Measurements from ENCODE around the gene MBOAT1.

The MBOAT1 gene

DNA sequence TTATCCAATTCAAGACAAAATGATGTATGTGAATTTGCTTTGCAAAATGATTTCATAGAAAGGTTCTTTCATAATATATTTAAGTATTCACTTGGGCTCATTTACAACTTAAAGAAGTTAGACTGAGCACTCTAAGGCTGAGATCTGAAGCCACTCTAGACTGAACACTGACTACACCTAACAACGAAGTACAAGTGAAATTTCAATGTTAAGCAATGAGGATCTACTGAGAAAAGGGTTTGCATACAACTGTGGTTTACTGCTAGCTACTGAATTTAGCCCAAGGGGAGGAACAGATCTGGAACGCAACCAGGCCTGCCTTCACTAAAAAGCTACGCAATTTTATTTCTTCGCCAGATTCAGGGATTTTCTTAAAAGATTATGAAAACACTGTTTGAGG, 106.4 kb downstream of the MBOAT1 start:
- no peak overlapping the region for H3K14ac ChIP-seq (ENCODE audit: low read length in 2 of 2)
- H3K4me1 ChIP-seq (ENCODE audit: control insufficient read depth, insufficient read depth, low read depth, low read length), result no peaks in the 10 kb centered on the region
- H4K8ac ChIP-seq (ENCODE audit: low read length), result no peak overlapping the region
- H3K23ac ChIP-seq (ENCODE audit: low read length in 2 of 2), result no peak overlapping the region
- H2BK12ac ChIP-seq (ENCODE audit: low read length in 2 of 2), result no peak overlapping the region
- H2BK5ac ChIP-seq (ENCODE audit: low read depth, low read length, poor library complexity, severe bottlenecking), result no peak overlapping the region
- H3K9ac ChIP-seq (ENCODE audit: low read length), result no peak overlapping the region
- no peak for DNase-seq
- no peaks in the 10 kb centered on the region for H3K9me3 ChIP-seq (ENCODE audit: control insufficient read depth, low read length)
- no peaks in the 10 kb centered on the region for H3K79me1 ChIP-seq (replicated peaks; ENCODE audit: low read length, poor library complexity, severe bottlenecking)
- H2AFZ ChIP-seq (ENCODE audit: low read depth, low read length), result no peak overlapping the region
- H3K18ac ChIP-seq (ENCODE audit: low read depth in 1 of 2, low read length in 2 of 2), result no peak overlapping the region
- H3K4me2 ChIP-seq (ENCODE audit: low read length, poor library complexity, severe bottlenecking), result no peak overlapping the region
- no peak overlapping the region for H2AK5ac ChIP-seq (ENCODE audit: low read length, severe bottlenecking)
- H4K91ac ChIP-seq (ENCODE audit: low read length), result no peak overlapping the region
- no peaks in the 10 kb centered on the region for H3K27me3 ChIP-seq (ENCODE audit: control insufficient read depth in 1 of 2, insufficient read depth in 1 of 2, low read length in 2 of 2)
- WGBS, result 100% methylated on average over 3 of the region's 4 CpGs
- H3K27ac ChIP-seq (ENCODE audit: low read length, poor library complexity, severe bottlenecking), result no peak overlapping the region
- H2BK120ac ChIP-seq (ENCODE audit: low read depth, low read length), result no peak overlapping the region
- H3K4ac ChIP-seq (ENCODE audit: low read depth in 1 of 2, low read length in 2 of 2), result no peak overlapping the region
- H3K36me3 ChIP-seq (ENCODE audit: control insufficient read depth in 1 of 2, insufficient read depth in 2 of 2, low read depth in 1 of 2, low read length in 2 of 2), result no peaks in the 10 kb centered on the region
- no peak overlapping the region for H3K4me3 ChIP-seq (ENCODE audit: insufficient read depth in 1 of 2, low read depth in 1 of 2, low read length in 2 of 2)
- no peak overlapping the region for H2BK15ac ChIP-seq (ENCODE audit: low read depth, poor library complexity, severe bottlenecking)

DNA sequence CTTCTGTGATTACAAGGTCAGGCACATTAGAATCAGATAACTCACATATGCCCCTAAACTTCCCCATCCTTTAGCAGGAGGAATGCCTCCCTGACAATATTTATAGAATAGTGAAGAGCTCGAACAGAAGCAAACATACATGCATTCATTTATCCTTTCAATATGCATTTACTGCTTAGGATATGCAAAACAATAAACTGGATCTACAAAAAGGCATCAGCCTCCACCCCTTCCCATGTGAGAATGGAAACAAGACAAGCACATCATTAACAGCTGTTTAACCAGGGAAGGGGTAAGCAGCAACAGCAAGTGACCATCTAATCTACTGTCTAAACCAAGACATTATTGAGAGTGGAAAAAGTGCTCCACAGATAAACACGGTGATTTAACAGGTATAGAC, 107.6 kb downstream of the MBOAT1 start:
- no peak for DNase-seq

DNA sequence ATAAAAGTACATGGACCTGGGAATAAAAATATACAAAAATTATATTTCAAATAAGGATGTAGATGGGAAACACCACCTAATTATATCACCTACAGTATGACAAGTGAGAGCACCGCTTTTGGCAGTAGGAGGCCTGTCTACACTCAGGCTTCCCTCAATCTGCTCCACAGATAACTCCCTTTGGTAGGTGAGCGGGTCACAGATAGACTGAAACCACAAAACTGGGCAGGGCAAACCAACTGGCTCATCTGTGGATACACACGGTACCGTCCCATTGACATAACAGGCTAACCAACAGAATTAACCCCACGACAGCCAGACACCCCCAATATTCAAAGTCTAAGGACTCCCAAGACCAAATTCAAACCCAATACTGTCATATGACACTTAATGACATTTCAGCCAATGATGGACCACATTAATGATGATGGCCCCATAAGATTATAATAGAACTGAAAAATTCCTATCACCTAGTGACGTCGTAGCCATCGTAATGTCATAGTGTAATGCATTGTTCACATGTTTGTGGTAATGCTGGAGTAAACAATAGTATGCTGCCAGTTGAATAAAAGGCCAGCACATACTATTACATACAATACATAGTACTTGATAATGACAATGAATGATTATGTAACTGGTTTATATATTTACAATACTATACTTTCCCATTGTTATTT, 109.7 kb downstream of the MBOAT1 start:
- no peak overlapping the region for H2BK15ac ChIP-seq (ENCODE audit: low read depth, poor library complexity, severe bottlenecking)
- H3K27me3 ChIP-seq (ENCODE audit: control insufficient read depth in 1 of 2, insufficient read depth in 1 of 2, low read length in 2 of 2), result no peaks in the 10 kb centered on the region
- no peak overlapping the region for H2BK5ac ChIP-seq (ENCODE audit: low read depth, low read length, poor library complexity, severe bottlenecking)
- no peak overlapping the region for H3K4me2 ChIP-seq (ENCODE audit: low read length, poor library complexity, severe bottlenecking)
- H3K4ac ChIP-seq (ENCODE audit: low read depth in 1 of 2, low read length in 2 of 2), result no peak overlapping the region
- no peak overlapping the region for H2AK5ac ChIP-seq (ENCODE audit: low read length, severe bottlenecking)
- H2BK12ac ChIP-seq (ENCODE audit: low read length in 2 of 2), result no peak overlapping the region
- no peak overlapping the region for H2AFZ ChIP-seq (ENCODE audit: low read depth, low read length)
- WGBS, result 98% methylated on average over 5 of the region's 8 CpGs
- DNase-seq, result no peak
- no peak overlapping the region for H3K23ac ChIP-seq (ENCODE audit: low read length in 2 of 2)
- no peaks in the 10 kb centered on the region for H3K9me3 ChIP-seq (ENCODE audit: control insufficient read depth, low read length)
- no peak overlapping the region for H3K18ac ChIP-seq (ENCODE audit: low read depth in 1 of 2, low read length in 2 of 2)
- H3K4me3 ChIP-seq (ENCODE audit: insufficient read depth in 1 of 2, low read depth in 1 of 2, low read length in 2 of 2), result no peak overlapping the region
- H3K27ac ChIP-seq (ENCODE audit: low read length, poor library complexity, severe bottlenecking), result no peak overlapping the region
- H3K36me3 ChIP-seq (ENCODE audit: control insufficient read depth in 1 of 2, insufficient read depth in 2 of 2, low read depth in 1 of 2, low read length in 2 of 2), result no peaks in the 10 kb centered on the region
- no peak overlapping the region for H3K14ac ChIP-seq (ENCODE audit: low read length in 2 of 2)
- H4K91ac ChIP-seq (ENCODE audit: low read length), result no peak overlapping the region
- H4K8ac ChIP-seq (ENCODE audit: low read length), result no peak overlapping the region
- H2BK120ac ChIP-seq (ENCODE audit: low read depth, low read length), result no peak overlapping the region
- no peak overlapping the region for H3K9ac ChIP-seq (ENCODE audit: low read length)
- no peaks in the 10 kb centered on the region for H3K79me1 ChIP-seq (replicated peaks; ENCODE audit: low read length, poor library complexity, severe bottlenecking)
- H3K4me1 ChIP-seq (ENCODE audit: control insufficient read depth, insufficient read depth, low read depth, low read length), result no peaks in the 10 kb centered on the region

More for the DNA sequence above, 107.6 kb downstream of the MBOAT1 start:
- H3K9ac ChIP-seq (ENCODE audit: low read length), result no peak overlapping the region
- WGBS, result 85% methylated on average over 2 of the region's 2 CpGs
- H2BK5ac ChIP-seq (ENCODE audit: low read depth, low read length, poor library complexity, severe bottlenecking), result no peak overlapping the region
- no peak overlapping the region for H2BK15ac ChIP-seq (ENCODE audit: low read depth, poor library complexity, severe bottlenecking)
- no peak overlapping the region for H2AFZ ChIP-seq (ENCODE audit: low read depth, low read length)
- H2AK5ac ChIP-seq (ENCODE audit: low read length, severe bottlenecking), result no peak overlapping the region
- no peak overlapping the region for H3K14ac ChIP-seq (ENCODE audit: low read length in 2 of 2)
- H4K8ac ChIP-seq (ENCODE audit: low read length), result no peak overlapping the region
- no peak overlapping the region for H3K27ac ChIP-seq (ENCODE audit: low read length, poor library complexity, severe bottlenecking)
- no peaks in the 10 kb centered on the region for H3K36me3 ChIP-seq (ENCODE audit: control insufficient read depth in 1 of 2, insufficient read depth in 2 of 2, low read depth in 1 of 2, low read length in 2 of 2)
- no peaks in the 10 kb centered on the region for H3K4me1 ChIP-seq (ENCODE audit: control insufficient read depth, insufficient read depth, low read depth, low read length)
- no peaks in the 10 kb centered on the region for H3K9me3 ChIP-seq (ENCODE audit: control insufficient read depth, low read length)
- no peak overlapping the region for H3K18ac ChIP-seq (ENCODE audit: low read depth in 1 of 2, low read length in 2 of 2)
- H3K79me1 ChIP-seq (replicated peaks; ENCODE audit: low read length, poor library complexity, severe bottlenecking), result no peaks in the 10 kb centered on the region
- H3K23ac ChIP-seq (ENCODE audit: low read length in 2 of 2), result no peak overlapping the region
- no peak overlapping the region for H3K4ac ChIP-seq (ENCODE audit: low read depth in 1 of 2, low read length in 2 of 2)
- no peak overlapping the region for H3K4me3 ChIP-seq (ENCODE audit: insufficient read depth in 1 of 2, low read depth in 1 of 2, low read length in 2 of 2)
- H2BK120ac ChIP-seq (ENCODE audit: low read depth, low read length), result no peak overlapping the region
- no peak overlapping the region for H3K4me2 ChIP-seq (ENCODE audit: low read length, poor library complexity, severe bottlenecking)
- H3K27me3 ChIP-seq (ENCODE audit: control insufficient read depth in 1 of 2, insufficient read depth in 1 of 2, low read length in 2 of 2), result no peaks in the 10 kb centered on the region
- H4K91ac ChIP-seq (ENCODE audit: low read length), result no peak overlapping the region
- H2BK12ac ChIP-seq (ENCODE audit: low read length in 2 of 2), result no peak overlapping the region

DNA sequence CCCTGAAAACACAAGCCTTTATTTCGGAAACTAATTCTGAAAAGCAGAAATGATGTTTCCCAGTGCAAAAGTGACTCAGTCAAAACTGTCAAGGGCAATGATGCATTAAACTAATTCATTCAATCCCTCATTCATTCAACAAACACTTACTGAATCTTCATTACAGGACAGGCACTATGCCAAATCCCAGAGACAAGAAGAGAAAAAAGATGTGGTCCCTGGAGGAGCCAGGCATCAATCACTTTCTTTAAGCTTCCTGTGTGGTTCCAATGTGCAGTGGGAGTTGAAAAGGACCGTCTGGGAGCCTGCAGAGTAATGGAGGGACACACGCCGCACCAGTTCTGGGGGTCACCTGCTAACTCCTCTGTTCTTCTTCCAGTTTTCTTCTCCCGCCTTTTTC, 113.1 kb downstream of the MBOAT1 start:
- H3K9ac ChIP-seq (ENCODE audit: low read length), result no peak overlapping the region
- H3K18ac ChIP-seq (ENCODE audit: low read depth in 1 of 2, low read length in 2 of 2), result no peak overlapping the region
- H2BK120ac ChIP-seq (ENCODE audit: low read depth, low read length), result no peak overlapping the region
- no peak overlapping the region for H3K4ac ChIP-seq (ENCODE audit: low read depth in 1 of 2, low read length in 2 of 2)
- H2AFZ ChIP-seq (ENCODE audit: low read depth, low read length), result no peak overlapping the region
- H2BK12ac ChIP-seq (ENCODE audit: low read length in 2 of 2), result no peak overlapping the region
- WGBS, result 87% methylated on average over 5 of the region's 5 CpGs
- H4K91ac ChIP-seq (ENCODE audit: low read length), result no peak overlapping the region
- no peak overlapping the region for H4K8ac ChIP-seq (ENCODE audit: low read length)
- no peak overlapping the region for H2BK5ac ChIP-seq (ENCODE audit: low read depth, low read length, poor library complexity, severe bottlenecking)
- H2AK5ac ChIP-seq (ENCODE audit: low read length, severe bottlenecking), result no peak overlapping the region
- H2BK15ac ChIP-seq (ENCODE audit: low read depth, poor library complexity, severe bottlenecking), result no peak overlapping the region
- no peak overlapping the region for H3K14ac ChIP-seq (ENCODE audit: low read length in 2 of 2)
- H3K79me1 ChIP-seq (replicated peaks; ENCODE audit: low read length, poor library complexity, severe bottlenecking), result no peaks in the 10 kb centered on the region
- H3K23ac ChIP-seq (ENCODE audit: low read length in 2 of 2), result no peak overlapping the region
- H3K36me3 ChIP-seq (ENCODE audit: control insufficient read depth in 1 of 2, insufficient read depth in 2 of 2, low read depth in 1 of 2, low read length in 2 of 2), result no peaks in the 10 kb centered on the region
- H3K27me3 ChIP-seq (ENCODE audit: control insufficient read depth in 1 of 2, insufficient read depth in 1 of 2, low read length in 2 of 2), result no peaks in the 10 kb centered on the region
- H3K4me3 ChIP-seq (ENCODE audit: insufficient read depth in 1 of 2, low read depth in 1 of 2, low read length in 2 of 2), result no peak overlapping the region
- H3K4me1 ChIP-seq (ENCODE audit: control insufficient read depth, insufficient read depth, low read depth, low read length), result no peaks in the 10 kb centered on the region
- no peak overlapping the region for H3K4me2 ChIP-seq (ENCODE audit: low read length, poor library complexity, severe bottlenecking)
- no peak overlapping the region for H3K27ac ChIP-seq (ENCODE audit: low read length, poor library complexity, severe bottlenecking)
- no peak for DNase-seq
- H3K9me3 ChIP-seq (ENCODE audit: control insufficient read depth, low read length), result no peaks in the 10 kb centered on the region

All from mesenchymal stem cell (in vitro differentiated cells and primary cell).